HUES64 (cell line): ENCODE results near the gene CFL2. TPM values are rescaled to one million over a fixed set of nuclear protein-coding genes. Genes with fewer than 3 reads are reported as not detected.
"Not testable (repeated sequence)": the region's sequence is repeated elsewhere in the genome, so short reads cannot be mapped to it uniquely, and the experiment has no call there.

ENCODE experiments used
- H3K27ac ChIP-seq: 2 replicates; pipeline ENCODE4 v1.7.0; 2013; ENCODE audit warnings: low read depth, low read length, inconsistent platforms
- H3K27me3 ChIP-seq: 2 replicates; pipeline ENCODE4 v1.6.1; 2013; ENCODE audit warnings: mild to moderate bottlenecking, low read length; ENCODE audit not compliant: insufficient read depth
- H3K36me3 ChIP-seq: 2 replicates; pipeline ENCODE4 v1.6.1; 2013; ENCODE audit warnings: mild to moderate bottlenecking, low read length; ENCODE audit not compliant: insufficient read depth
- H3K4me1 ChIP-seq: 2 replicates; pipeline ENCODE4 v1.6.1; 2013; ENCODE audit warnings: mild to moderate bottlenecking, low read length, moderate library complexity; ENCODE audit not compliant: insufficient read depth
- H3K4me3 ChIP-seq: 2 replicates; pipeline ENCODE4 v1.5.1; 2013; ENCODE audit warnings: mild to moderate bottlenecking, low read length, moderate library complexity
- H3K9ac ChIP-seq: 2 replicates; pipeline ENCODE4 v1.6.1; 2013; ENCODE audit warnings: mild to moderate bottlenecking, low read depth, low read length
- H3K9me3 ChIP-seq: 2 replicates; pipeline ENCODE4 v1.6.1; 2013; ENCODE audit warnings: low read depth, low read length; ENCODE audit not compliant: insufficient read depth
- WGBS: fragments of 150-250, 120-280 bp; methylation state at CpG from one replicate; pipeline ENCODE4 v1.1.7; 2013; ENCODE audit warnings: missing lambda C conversion rate; 5-methylcytosine and 5-hydroxymethylcytosine counted together
- polyA plus RNA-seq, 2 experiments: library from polyadenylated mRNA; stranded (reverse); fragments of 50-300 nt; gene quantifications; one replicate each; pipeline ENCODE4 v1.2.3, GENCODE V29; 2013

The CFL2 gene
- polyA plus RNA-seq (2013, experiment 1 of 2): 21.0 TPM
- 26.2 TPM for polyA plus RNA-seq (2013, experiment 2 of 2)

DNA sequence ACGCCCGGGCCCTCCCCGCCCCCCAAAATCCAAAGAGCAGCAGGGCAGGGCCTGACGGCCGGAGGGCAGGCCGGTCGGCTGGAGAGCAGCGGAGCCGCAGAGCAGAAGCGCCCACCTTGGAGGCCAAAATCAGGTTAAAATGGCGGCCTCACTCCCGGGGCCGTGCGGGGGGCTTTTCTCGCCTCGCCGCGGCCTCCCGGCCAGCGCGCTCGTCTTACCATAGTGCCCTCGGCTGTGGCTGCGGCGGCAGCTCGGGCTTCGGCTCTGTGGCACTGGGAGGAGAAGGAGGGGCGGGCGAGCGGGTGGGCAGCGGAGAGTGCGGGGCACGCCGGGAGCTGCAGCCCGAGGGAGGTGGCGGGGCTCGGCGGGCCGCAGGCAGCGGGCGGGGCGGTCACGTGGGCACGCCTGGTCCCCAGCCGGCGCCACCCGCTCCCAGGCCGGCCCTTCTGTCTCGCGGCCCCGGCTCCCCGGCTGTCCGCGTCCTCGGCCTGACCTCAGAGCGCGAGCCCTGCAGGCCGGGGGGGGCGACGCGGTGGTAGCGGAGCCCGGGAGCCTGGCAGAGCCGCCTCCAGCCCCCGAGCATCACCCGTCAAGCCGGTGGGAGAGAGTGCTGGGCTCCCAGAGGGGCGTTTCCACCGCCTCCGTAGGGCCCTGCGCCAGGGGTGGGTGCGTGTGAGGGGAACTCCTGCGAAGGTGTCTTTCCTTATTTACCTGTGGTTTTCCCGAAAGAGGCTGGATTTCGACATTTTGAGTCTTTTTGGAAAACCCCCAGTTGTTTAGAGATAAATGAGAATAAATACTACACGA, at the start of gene CFL2:
CFL2 (minus strand) TSS at position 274 of the 807 bp plus-strand sequence; CDS start at position 221, 53 bp downstream.
- peaks cover 13% of the 10 kb centered on the region; the same call in 1 of the 2 replicates for H3K27me3 ChIP-seq
- peak within 1 kb of the TSS; percentile 87 for H3K9ac ChIP-seq
- peaks cover 22% of the 10 kb centered on the region for H3K36me3 ChIP-seq
- 1% methylated on average over 76 of the region's 76 CpGs for WGBS
- H3K27ac ChIP-seq: peak within 1 kb of the TSS; percentile 93
- H3K4me1 ChIP-seq: peaks cover 8% of the 10 kb centered on the region; the same call in 1 of the 2 replicates
- peak within 1 kb of the TSS; percentile 90 for H3K4me3 ChIP-seq
- no peaks in the 10 kb centered on the region for H3K9me3 ChIP-seq

DNA sequence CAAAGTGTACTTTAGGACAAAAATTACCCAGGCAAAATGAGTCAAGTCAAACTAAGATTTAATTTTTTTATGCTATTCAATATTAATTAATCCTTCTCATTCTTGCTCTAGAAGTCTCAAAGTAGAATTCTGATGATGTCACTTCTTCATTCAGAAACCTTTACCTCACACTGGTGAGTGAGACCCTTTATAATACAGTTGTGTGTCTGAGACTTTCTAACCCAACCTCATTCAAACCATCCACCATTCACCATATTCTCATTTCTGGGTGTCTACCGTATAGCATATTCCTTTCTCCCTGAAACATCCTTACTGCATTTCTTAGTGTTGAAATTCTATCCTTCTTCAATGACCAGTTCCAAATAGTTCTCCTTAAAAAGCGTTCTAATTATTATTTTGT, 40.8 kb upstream of the CFL2 start:
- WGBS: 95% methylated on average over 2 of the region's 2 CpGs
- no peak overlapping the region for H3K27ac ChIP-seq

DNA sequence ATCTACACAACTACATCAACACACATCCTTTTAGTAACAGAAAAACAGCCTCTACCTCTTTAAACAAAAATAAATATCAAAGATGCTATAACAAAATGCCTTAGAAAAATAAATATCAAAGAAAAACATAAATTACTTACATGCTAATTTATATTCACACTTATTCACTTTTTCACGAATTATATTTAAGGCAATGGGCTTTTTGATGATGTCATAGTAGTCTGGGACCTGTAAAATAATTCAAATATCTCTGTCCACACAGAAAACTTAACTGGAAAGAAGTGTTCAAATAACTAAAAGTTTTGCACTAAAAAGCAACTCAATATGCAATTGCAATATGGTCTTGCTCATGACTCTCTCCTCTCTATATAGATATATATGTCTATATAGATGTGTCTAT, 40.3 kb upstream of the CFL2 start:
- no peaks in the 10 kb centered on the region for H3K4me1 ChIP-seq
- peaks cover 38% of the 10 kb centered on the region for H3K36me3 ChIP-seq
- no CpG with 5 or more reads among the region's 1 CpG for WGBS
- no peaks in the 10 kb centered on the region for H3K27me3 ChIP-seq
- H3K4me3 ChIP-seq: no peak overlapping the region
- no peaks in the 10 kb centered on the region for H3K9me3 ChIP-seq
- H3K9ac ChIP-seq: no peak overlapping the region
- no peak overlapping the region for H3K27ac ChIP-seq

More for the DNA sequence above, 40.8 kb upstream of the CFL2 start:
- Histone ChIP-seq H3K4me3 (no peak overlapping the region), H3K4me1 (no peaks in the 10 kb centered on the region), H3K27me3 (no peaks in the 10 kb centered on the region), H3K36me3 (peaks cover 43% of the 10 kb centered on the region), H3K9me3 (no peaks in the 10 kb centered on the region), H3K9ac (no peak overlapping the region)

DNA sequence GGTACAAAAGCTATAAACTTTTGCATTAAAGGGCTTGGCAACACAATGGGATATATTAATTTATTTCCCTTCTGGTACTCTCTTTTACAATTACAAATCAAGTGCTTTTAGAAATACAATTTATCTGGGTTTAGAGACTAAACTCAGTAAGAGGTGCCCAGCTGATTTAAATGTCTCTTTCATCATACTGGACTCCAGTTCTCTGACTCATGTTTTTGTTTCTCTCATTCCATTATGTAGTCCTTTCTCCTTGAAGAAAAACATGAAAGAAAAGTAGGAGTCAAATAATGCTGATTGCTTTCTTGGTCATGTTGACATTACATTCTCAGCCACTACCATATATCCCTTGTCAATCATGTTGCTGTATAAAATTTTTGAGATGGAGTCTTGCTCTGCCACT, 36.3 kb upstream of the CFL2 start:
- H3K27me3 ChIP-seq: no peaks in the 10 kb centered on the region
- no peaks in the 10 kb centered on the region for H3K4me1 ChIP-seq
- peaks cover 25% of the 10 kb centered on the region for H3K36me3 ChIP-seq
- no peak overlapping the region for H3K4me3 ChIP-seq
- no peak overlapping the region for H3K9ac ChIP-seq
- no peaks in the 10 kb centered on the region for H3K9me3 ChIP-seq
- H3K27ac ChIP-seq: no peak overlapping the region

DNA sequence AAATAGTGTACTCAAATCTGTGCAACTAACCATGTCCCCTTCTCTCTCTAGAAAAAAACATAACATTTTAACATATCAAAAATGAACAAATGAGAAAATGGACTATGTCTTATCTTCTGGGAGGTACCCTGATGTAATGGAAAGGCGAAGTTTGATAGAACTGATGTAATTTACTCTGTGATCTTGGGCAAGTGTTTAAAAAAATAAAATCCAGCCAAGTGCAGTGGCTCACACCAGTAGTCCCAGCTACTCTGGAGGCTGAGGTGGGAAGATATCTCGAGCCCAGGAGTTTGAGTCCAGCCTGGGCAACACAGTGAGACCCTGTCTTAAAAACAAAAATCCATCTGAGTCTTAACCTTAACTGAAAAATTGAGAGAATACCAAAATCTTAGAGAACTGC, 35.8 kb upstream of the CFL2 start:
- Histone ChIP-seq H3K9ac (no peak overlapping the region), H3K27me3 (no peaks in the 10 kb centered on the region), H3K36me3 (peaks cover 22% of the 10 kb centered on the region), H3K9me3 (no peaks in the 10 kb centered on the region), H3K27ac (no peak overlapping the region), H3K4me1 (no peaks in the 10 kb centered on the region), H3K4me3 (no peak overlapping the region)
- WGBS: 97% methylated on average over 2 of the region's 2 CpGs

DNA sequence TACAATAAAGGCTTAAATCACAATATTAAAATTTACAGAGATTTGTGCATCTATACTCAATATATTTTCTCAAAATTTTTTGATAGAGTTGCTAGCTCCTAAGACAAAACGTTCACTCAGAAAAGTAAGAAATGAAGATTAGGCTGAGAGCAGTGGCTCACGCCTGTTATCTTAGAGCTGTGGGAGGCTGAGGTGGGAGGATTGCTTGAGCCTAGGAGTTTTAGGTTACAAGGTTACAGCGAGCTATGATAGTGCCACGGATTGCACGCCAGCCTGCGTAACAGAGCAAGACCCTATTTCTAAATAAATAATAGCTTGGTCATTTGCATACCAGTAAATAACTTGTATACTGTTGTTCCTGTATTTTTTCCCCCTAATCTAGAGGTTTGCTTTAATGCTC, 35.0 kb upstream of the CFL2 start:
- no peaks in the 10 kb centered on the region for H3K9me3 ChIP-seq

DNA sequence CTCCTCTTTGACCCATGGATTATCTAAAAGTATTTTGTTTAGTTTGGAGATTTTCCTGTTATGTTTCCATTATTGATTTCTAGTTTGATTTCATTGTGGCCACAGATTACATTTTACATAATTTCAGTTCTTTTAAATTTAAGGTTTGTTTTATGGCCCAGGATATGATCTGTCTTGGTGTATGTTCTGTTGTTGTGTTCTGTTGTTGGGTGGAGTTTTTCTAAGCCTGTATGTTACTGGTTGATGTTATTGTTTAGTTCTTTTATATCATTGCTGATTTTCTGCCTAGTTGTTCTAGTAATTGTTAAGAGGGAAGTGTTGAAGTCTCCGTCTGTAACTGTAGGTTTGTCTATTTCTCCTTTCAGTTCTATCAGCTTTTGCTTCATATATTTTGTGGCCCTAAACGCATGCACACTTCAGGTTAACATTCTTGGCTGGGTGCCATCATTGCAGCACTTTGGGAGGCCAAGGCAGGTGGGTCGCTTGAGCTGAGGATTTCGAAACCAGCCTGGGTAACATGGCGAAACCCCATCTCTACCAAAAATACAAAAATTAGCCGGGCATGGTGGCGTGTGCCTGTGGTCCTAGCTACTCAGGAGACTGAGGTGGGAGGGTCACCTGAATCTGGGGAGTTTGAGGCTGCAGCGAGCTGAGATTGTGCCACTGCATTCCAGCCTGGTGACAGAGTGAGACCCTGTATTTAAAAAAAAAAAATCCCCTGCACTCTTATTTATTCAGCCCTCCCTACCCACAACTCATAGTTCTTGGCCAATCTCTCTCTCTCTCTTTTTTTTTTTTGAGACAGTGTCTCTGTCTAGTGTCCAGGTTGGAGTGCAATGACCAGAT, 28.1 kb upstream of the CFL2 start:
- Histone ChIP-seq H3K27me3 (no peaks in the 10 kb centered on the region), H3K36me3 (no peaks in the 10 kb centered on the region), H3K4me3 (no peak overlapping the region), H3K9me3 (no peaks in the 10 kb centered on the region), H3K27ac (no peak overlapping the region), H3K9ac (no peak overlapping the region), H3K4me1 (no peaks in the 10 kb centered on the region)
- WGBS: 94% methylated on average over 8 of the region's 8 CpGs

More for the DNA sequence above, 35.0 kb upstream of the CFL2 start:
- H3K36me3 ChIP-seq: peaks cover 15% of the 10 kb centered on the region
- no peak overlapping the region for H3K4me3 ChIP-seq
- no peaks in the 10 kb centered on the region for H3K4me1 ChIP-seq
- no peak overlapping the region for H3K9ac ChIP-seq
- no peaks in the 10 kb centered on the region for H3K27me3 ChIP-seq
- 91% methylated on average over 6 of the region's 6 CpGs for WGBS
- no peak overlapping the region for H3K27ac ChIP-seq

DNA sequence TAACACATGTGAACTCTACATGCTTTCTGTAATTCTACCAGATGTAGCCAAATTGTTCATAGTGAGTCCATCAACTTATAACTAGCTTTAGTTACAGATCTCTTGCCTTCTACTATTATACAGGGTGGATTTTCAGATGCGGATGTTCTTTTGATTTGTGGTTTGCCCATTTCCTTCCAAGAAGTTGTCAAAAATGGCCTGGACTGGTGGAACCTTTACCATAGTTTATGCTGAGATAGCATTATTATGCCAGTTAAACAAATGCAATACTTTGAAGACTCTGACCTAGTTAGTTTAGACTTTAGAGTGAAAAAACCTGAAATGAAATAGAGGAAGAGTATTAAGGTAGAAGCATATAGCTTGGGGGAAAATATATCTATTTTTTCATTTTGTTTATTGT, 27.4 kb upstream of the CFL2 start:
- Histone ChIP-seq H3K4me3 (no peak overlapping the region), H3K36me3 (no peaks in the 10 kb centered on the region), H3K4me1 (no peaks in the 10 kb centered on the region), H3K9ac (no peak overlapping the region), H3K27ac (no peak overlapping the region), H3K9me3 (no peaks in the 10 kb centered on the region), H3K27me3 (no peaks in the 10 kb centered on the region)
- 100% methylated on average over 1 of the region's 1 CpG for WGBS

DNA sequence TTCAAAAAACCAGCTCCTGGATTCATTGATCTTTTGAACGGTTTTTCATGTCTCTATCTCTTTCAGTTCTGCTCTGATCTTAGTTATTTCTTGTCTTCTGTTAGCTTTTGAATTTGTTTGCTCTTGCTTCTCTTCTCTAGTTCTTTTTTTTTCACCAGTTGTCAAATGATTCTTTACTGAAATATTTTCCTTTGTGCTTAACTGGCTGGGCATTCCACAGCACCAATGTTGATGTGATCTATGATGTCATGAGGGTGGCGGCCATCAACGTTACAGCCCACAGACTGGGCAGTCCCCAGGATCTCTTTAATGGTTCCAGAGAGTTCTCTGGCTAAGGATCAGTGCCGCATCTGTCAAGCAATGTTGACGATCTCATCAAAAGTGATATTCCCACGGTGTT, 25.7 kb upstream of the CFL2 start:
- H3K36me3 ChIP-seq, H3K4me3 ChIP-seq, H3K27ac ChIP-seq, H3K9ac ChIP-seq, H3K27me3 ChIP-seq, H3K9me3 ChIP-seq, H3K4me1 ChIP-seq: not testable (repeated sequence)
- 94% methylated on average over 6 of the region's 6 CpGs for WGBS

DNA sequence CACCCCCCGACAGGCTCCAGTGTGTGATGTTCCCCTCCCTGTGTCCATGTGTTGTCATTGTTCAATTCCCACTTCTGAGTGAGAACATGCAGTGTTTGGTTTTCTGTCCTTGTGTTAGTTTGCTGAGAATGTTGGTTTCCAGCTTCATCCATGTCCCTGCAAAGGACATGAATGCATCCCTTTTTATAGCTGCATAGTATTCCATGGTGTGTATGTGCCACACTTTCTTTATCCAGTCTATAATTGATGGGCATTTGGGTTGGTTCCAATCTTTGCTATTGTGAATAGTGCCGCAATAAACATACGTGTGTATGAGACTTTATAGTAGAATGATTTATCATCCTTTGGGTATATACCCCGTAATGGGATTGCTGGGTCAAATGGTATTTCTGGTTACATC, 22.7 kb upstream of the CFL2 start:
- H3K27ac ChIP-seq, H3K4me1 ChIP-seq, H3K36me3 ChIP-seq, H3K27me3 ChIP-seq, H3K4me3 ChIP-seq, H3K9ac ChIP-seq, H3K9me3 ChIP-seq: not testable (repeated sequence)
- 96% methylated on average over 4 of the region's 4 CpGs for WGBS

DNA sequence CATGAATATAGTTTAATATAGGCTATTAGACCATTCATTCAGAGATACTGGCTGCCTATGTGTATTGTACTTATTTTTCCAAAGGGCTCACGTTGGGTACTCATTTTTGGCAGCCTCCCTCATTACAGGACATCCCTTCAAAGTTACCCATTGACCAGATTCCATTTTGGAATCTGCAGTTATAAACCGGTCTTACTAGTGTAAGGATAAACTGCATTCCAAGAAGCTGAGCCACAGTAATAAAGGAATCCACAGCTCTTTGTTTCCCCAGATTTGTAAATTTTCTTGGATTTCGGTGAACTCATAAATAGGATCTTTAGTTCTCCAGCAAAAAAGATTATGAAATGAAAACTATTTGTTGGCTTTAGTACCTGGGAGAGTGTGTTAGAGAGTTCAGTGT, 18.9 kb upstream of the CFL2 start:
- WGBS: 88% methylated on average over 3 of the region's 3 CpGs
- H3K4me1 ChIP-seq: 0 out of 2 replicates have a peak, but pooled peaks cover 5% of the 10 kb centered on the region
- H3K9me3 ChIP-seq: no peaks in the 10 kb centered on the region
- H3K27me3 ChIP-seq: no peaks in the 10 kb centered on the region
- H3K9ac ChIP-seq: no peak overlapping the region
- no peaks in the 10 kb centered on the region for H3K36me3 ChIP-seq
- H3K27ac ChIP-seq: no peak overlapping the region
- H3K4me3 ChIP-seq: no peak overlapping the region
